ENCODE results near the gene UBIAD1. TPM values are rescaled to one million over a fixed set of nuclear protein-coding genes. Genes with fewer than 3 reads are reported as not detected.

UBIAD1 gene, protein sequence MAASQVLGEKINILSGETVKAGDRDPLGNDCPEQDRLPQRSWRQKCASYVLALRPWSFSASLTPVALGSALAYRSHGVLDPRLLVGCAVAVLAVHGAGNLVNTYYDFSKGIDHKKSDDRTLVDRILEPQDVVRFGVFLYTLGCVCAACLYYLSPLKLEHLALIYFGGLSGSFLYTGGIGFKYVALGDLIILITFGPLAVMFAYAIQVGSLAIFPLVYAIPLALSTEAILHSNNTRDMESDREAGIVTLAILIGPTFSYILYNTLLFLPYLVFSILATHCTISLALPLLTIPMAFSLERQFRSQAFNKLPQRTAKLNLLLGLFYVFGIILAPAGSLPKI
- 20.9 and 22.0 TPM in 2 replicates for total RNA-seq
- long read RNA-seq, transcript UBIAD1-202 (2 exons, 3,646 nt) = major isoform, 8 of 11 reads
- long read RNA-seq, partial matches to known transcripts = 0 of 11 reads
- long read RNA-seq, other reads (novel, unspliced or antisense) = 3 of 11 reads

DNA sequence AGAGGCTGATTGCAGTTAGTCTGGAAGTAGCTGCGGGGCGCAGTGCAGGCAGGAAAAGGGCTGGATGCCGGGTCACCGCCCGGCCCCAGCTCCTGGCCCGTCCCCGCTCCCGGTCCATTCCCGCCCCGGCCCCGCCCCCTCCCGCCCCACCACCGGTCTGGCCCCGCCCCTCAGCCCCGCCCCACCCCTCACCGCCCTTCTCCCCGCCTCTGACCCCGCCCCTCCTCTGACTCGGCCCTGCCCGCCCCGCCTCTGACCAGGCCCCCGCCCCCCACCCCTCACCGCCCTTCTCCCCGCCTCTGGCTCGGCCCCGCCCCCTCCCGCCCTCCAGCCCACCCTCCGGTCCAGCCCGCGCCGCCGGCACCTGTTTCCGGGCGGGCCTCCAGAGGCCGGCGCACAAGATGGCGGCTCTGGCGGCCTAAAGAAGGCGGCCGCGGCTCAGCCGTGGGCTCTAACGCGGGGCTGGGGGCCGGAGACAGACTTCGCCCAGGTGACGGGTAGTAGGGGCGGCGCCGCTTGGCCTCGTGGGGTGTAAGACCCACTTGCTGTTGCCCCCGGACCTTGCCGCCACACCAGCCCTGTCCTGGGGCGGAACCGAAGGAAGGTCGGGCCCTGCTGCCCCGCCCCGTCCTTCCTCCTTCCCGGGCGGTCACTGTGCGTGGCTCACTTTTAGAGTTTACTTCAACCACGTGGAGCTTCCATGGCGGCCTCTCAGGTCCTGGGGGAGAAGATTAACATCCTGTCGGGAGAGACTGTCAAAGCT, at the start of gene UBIAD1:
Gene UBIAD1 (plus strand): TSS at position 367 of the 763 bp plus-strand sequence. CDS start 334 bp downstream, at position 701.
- H3K4me3 Mint-ChIP-seq = peak within 1 kb of the TSS; percentile 92
- peak within 1 kb of the TSS; percentile 97 for H3K27ac Mint-ChIP-seq (ENCODE audit: unreplicated experiment)
- DNase-seq (ENCODE audit: low read depth, low spot score) = peak; percentile 70
- H3K9me3 Mint-ChIP-seq = no peaks in the 10 kb centered on the region
- peaks cover 2% of the 10 kb centered on the region for H3K27me3 Mint-ChIP-seq (ENCODE audit: low read depth)
- peaks cover 25% of the 10 kb centered on the region for H3K4me1 Mint-ChIP-seq
- TF ChIP-seq, protein P1, sequence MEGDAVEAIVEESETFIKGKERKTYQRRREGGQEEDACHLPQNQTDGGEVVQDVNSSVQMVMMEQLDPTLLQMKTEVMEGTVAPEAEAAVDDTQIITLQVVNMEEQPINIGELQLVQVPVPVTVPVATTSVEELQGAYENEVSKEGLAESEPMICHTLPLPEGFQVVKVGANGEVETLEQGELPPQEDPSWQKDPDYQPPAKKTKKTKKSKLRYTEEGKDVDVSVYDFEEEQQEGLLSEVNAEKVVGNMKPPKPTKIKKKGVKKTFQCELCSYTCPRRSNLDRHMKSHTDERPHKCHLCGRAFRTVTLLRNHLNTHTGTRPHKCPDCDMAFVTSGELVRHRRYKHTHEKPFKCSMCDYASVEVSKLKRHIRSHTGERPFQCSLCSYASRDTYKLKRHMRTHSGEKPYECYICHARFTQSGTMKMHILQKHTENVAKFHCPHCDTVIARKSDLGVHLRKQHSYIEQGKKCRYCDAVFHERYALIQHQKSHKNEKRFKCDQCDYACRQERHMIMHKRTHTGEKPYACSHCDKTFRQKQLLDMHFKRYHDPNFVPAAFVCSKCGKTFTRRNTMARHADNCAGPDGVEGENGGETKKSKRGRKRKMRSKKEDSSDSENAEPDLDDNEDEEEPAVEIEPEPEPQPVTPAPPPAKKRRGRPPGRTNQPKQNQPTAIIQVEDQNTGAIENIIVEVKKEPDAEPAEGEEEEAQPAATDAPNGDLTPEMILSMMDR (conservative IDR thresholded peaks at IDR 0.05) = no peak
- peaks cover 2% of the 10 kb centered on the region for H3K36me3 Mint-ChIP-seq (ENCODE audit: low read depth)

DNA sequence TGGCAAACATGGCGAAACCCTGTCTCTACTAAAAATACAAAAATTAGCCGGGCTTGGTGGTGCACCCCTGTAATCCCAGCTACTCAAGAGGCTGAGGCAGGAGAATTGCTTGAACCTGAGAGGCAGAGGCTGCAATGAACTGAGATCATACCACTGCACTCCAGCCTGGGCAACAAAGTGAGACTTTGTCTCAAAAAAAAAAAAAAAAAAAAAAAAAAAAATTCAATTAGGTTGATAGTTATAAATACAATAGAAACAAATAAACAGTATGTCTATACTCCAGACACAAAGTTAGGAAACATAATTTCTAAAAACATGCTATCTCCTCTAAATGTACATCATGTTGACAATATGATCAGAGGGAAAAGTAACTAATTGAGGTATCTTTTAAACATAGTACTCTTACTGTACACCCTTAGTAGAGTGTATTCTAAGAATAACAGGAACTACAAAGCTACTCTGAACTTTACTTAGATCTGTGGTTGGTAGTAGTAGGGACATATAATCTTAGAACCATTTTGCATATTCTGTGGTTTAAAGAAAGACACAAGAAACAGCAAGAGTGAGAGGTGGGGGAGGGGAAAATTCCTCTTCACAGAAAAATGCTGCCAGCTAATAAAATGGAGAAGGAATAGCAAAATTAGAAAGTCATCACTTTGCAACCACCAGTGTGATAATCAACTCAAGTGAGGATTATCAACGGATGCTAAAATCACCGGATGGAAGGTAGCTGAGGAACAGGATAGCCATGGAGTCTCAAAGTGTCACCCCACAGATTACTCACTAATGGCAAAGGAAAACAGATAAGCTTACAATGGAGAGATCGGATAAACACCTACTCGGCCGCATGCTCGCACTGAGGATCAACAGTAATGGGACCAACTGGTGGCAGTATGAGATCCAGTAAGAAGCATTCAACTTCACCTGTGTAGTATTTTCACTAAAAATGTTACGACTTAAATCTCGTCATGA, 45.6 kb upstream of the UBIAD1 start:
- no peak for DNase-seq (ENCODE audit: low read depth, low spot score)
- H3K4me3 Mint-ChIP-seq = no peak overlapping the region
- peaks cover 20% of the 10 kb centered on the region for H3K36me3 Mint-ChIP-seq (ENCODE audit: low read depth)
- H3K27ac Mint-ChIP-seq (ENCODE audit: unreplicated experiment) = no peak overlapping the region
- H3K9me3 Mint-ChIP-seq = no peaks in the 10 kb centered on the region
- H3K27me3 Mint-ChIP-seq (ENCODE audit: low read depth) = no peaks in the 10 kb centered on the region
- TF ChIP-seq, protein P1 (conservative IDR thresholded peaks at IDR 0.05) = no peak
- no peaks in the 10 kb centered on the region for H3K4me1 Mint-ChIP-seq

DNA sequence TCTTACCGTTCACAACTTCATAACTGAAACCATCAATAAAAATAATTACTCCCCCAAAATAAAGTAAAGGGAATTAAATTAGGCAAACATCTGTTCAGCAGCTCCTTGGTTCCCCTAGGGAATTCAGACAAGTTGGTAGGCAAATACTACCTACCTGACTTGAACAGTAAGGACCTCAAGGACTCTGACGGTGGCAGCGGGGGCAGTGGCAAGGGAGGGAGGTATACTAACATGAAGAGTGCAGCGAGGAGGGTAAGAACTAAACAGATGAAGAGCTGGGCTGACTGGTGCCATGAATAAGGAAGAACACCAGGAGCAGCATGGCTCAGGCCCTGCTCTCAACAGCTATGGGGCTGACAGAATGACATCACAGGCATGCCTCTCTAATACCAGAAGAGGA, 43.8 kb upstream of the UBIAD1 start:
- Mint-ChIP-seq H3K36me3 (ENCODE audit: low read depth) (peaks cover 22% of the 10 kb centered on the region), H3K9me3 (no peaks in the 10 kb centered on the region)

DNA sequence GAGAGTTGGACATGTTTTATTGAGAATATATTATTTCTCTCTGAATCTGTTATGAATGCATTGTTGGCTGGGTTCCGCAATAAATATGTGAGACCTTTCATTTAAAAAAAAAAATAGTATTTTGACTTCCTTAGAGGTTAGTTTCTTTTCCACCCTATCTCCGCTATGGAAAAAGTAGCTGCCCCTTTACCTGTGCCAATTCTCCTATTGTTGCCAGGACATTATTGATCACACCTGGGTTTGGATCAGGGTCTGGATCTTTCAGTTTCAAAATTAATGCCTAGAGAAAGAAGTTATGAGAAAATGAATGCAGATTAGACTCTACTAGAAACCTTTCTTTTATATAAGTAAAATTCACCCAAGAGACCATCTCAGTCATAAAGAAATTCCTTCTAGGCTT, 39.8 kb upstream of the UBIAD1 start:
- Mint-ChIP-seq H3K36me3 (ENCODE audit: low read depth) (peaks cover 18% of the 10 kb centered on the region), H3K4me3 (no peak overlapping the region), H3K27me3 (ENCODE audit: low read depth) (no peaks in the 10 kb centered on the region), H3K9me3 (no peaks in the 10 kb centered on the region), H3K4me1 (no peaks in the 10 kb centered on the region), H3K27ac (ENCODE audit: unreplicated experiment) (no peak overlapping the region)
- no peak for DNase-seq (ENCODE audit: low read depth, low spot score)
- TF ChIP-seq, protein P1 (conservative IDR thresholded peaks at IDR 0.05) = no peak

More for the DNA sequence above, 43.8 kb upstream of the UBIAD1 start:
- Mint-ChIP-seq H3K27ac (ENCODE audit: unreplicated experiment) (no peak overlapping the region), H3K4me3 (no peak overlapping the region), H3K27me3 (ENCODE audit: low read depth) (no peaks in the 10 kb centered on the region), H3K4me1 (no peaks in the 10 kb centered on the region)
- TF ChIP-seq, protein P1 (conservative IDR thresholded peaks at IDR 0.05) = no peak
- DNase-seq (ENCODE audit: low read depth, low spot score) = no peak

DNA sequence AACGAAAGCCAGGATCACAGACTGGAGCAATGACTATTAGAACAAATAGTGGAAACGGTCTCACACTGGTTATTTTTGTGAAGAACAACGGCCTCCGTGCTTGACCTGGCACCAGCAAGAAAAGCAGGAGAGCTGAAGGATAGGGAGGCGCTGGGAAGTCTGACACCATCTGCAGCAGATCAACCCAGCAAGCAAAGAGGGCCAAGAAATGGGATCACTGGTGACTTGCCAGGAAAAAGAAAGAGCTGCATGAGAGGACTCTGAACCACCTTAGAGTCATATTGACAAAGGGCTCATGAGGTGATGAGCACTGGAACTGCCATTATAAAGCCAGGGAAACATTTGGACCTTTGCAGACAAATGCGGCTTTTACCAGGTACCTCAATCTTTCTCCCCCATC, 35.6 kb upstream of the UBIAD1 start:
- Mint-ChIP-seq H3K9me3 (no peaks in the 10 kb centered on the region), H3K27me3 (ENCODE audit: low read depth) (no peaks in the 10 kb centered on the region), H3K4me3 (no peak overlapping the region), H3K4me1 (no peaks in the 10 kb centered on the region), H3K36me3 (ENCODE audit: low read depth) (peaks cover 11% of the 10 kb centered on the region), H3K27ac (ENCODE audit: unreplicated experiment) (no peak overlapping the region)
- DNase-seq (ENCODE audit: low read depth, low spot score) = no peak
- TF ChIP-seq, protein P1 (conservative IDR thresholded peaks at IDR 0.05) = no peak
